Retinal pigment epithelial cell (primary cell): ENCODE measurements around the gene PCA3.

Experiments used
- DNase-seq: peaks from one replicate; pipeline ENCODE4 v3.0.0-alpha.2; 2010; ENCODE audit warnings: low read depth
- H3K4me3 ChIP-seq: 2 replicates; pipeline ENCODE4 v1.5.1; 2011; ENCODE audit warnings: mild to moderate bottlenecking, low read length, control low read depth, moderate library complexity
- TF ChIP-seq, protein P1 (sequence below): conservative IDR thresholded peaks from 2 replicates; pipeline ENCODE4 v1.5.1; 2011; ENCODE audit warnings: low read depth, low read length, control low read depth, inconsistent platforms

Gene PCA3

DNA sequence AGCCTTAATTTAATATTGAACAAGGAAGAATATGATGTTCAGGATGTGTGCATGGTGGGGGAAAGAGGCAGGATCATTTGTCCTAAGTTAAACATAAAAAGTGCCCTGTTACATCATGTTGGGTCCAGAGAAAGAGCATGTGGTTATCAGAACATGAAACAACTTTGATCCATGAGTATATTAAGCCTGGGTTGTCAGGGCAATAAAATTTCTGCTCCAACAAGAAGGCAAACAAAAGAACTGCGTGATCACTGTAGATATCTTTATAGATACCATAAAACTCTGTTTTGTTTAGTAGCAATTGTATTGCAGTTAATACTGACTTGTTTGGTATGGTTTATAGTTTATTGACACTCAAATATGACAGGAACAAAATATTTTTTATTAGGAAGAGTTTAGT lies 35.2 kb downstream of the PCA3 start:
- H3K4me3 ChIP-seq: no peak overlapping the region
- TF ChIP-seq, protein P1, sequence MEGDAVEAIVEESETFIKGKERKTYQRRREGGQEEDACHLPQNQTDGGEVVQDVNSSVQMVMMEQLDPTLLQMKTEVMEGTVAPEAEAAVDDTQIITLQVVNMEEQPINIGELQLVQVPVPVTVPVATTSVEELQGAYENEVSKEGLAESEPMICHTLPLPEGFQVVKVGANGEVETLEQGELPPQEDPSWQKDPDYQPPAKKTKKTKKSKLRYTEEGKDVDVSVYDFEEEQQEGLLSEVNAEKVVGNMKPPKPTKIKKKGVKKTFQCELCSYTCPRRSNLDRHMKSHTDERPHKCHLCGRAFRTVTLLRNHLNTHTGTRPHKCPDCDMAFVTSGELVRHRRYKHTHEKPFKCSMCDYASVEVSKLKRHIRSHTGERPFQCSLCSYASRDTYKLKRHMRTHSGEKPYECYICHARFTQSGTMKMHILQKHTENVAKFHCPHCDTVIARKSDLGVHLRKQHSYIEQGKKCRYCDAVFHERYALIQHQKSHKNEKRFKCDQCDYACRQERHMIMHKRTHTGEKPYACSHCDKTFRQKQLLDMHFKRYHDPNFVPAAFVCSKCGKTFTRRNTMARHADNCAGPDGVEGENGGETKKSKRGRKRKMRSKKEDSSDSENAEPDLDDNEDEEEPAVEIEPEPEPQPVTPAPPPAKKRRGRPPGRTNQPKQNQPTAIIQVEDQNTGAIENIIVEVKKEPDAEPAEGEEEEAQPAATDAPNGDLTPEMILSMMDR: no peak
- no peak for DNase-seq

DNA sequence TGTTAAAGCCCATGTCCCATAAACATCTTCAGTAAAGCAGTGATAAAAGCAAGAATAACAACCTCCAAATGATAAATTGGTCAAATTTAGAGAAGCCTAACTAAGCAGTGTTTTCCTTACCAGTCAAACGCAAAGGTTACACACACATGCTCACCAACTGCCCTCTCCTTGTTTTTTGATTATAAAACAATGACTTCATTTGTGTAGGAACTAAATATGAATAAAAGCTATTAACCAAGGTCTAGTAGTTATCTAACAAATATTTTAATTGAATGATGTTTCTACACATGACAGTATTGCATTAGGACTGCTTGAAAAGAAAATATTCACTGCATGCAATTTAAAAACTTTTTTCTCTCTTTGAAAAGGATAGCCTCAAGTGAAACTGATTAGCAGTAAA lies 36.7 kb downstream of the PCA3 start:
- H3K4me3 ChIP-seq: no peak overlapping the region
- no peak for DNase-seq
- TF ChIP-seq, protein P1: no peak

DNA sequence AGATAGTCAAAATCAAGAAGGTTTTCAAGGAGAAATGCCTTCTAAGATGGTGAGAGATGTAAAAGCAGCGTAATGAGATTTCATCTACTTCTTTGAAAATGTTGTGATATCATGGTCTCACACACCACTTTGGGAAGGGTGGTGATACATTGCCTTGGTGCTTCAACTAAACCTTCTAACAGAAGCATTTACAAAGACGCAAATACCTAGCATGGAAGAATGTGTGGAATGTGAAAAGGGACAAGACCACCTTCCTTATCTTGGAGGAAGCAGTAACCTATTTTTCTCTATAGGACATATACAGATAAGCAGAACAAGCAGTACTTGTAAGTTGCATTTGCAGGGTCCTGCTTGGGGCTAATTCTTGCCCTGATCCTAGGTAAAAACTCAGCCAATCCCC lies 38.8 kb downstream of the PCA3 start:
- DNase-seq: no peak
- no peak overlapping the region for H3K4me3 ChIP-seq
- TF ChIP-seq, protein P1: no peak

DNA sequence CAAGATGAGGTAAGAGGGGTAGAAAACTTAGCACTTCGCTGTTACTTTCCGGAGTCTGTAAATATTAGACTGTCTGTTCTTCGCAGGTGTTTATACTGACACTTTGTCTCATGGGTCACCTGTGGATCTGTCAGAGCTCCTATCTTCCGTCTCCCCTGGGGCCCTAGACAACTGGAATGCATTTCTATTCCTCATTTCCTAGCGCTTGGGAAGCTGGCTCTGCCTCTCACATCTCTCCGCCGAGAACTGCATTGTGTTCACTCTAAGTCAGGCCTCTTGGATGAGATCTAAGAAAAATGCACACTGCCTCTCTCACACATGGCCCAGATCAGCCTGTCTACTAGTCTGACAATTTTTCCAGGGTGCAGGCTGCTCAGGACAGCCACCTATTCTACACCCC lies 39.5 kb downstream of the PCA3 start:
- TF ChIP-seq, protein P1: no peak
- no peak overlapping the region for H3K4me3 ChIP-seq
- DNase-seq: no peak

DNA sequence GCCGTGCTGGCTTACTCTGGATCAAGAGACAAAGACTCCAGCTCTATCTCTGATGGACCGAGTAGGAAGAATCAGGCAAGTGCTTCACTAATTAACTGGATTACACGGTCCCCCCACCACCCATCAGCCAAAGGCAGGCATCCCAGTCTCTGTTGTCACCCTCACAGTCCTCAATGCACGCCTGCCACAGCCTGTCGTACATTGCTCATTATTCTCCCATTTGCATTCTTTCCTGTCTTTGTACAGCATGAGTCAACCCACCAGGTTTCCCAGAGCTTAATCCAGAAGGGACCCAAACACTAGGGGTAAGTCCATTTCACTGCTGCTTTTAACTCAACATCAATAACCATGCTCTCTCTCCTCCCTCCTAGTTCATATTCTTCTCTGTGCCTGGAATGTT lies 44.4 kb downstream of the PCA3 start:
- no peak overlapping the region for H3K4me3 ChIP-seq
- TF ChIP-seq, protein P1: no peak
- DNase-seq: no peak

DNA sequence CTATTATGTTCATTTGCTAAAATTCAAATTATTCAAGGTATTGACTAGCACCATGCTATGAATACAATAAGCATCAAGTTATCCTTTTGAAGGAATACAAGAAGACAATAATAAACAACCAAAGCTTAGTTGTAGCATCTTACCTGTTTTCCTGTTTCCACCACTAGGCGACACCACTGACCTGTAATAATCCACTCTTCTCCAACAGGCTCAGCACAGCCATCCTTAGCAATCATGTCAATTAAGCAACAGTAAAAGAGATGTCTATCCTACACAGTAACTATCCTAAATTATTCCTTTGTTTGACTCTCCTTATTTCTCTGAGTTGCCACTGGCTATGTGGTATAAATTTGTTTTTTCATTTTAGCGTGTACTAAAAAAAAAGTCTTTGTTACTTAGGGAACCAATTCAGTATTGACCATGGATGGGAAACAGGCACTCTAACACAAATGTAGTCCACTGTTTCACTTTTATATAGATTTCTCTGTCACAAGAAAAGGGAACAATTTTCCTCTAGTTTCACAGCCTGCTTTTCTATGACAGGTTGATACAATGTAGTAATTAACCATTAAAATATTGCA lies 46.2 kb downstream of the PCA3 start:
- TF ChIP-seq, protein P1: peak; percentile 86
- H3K4me3 ChIP-seq: no peak overlapping the region
- DNase-seq: no peak

DNA sequence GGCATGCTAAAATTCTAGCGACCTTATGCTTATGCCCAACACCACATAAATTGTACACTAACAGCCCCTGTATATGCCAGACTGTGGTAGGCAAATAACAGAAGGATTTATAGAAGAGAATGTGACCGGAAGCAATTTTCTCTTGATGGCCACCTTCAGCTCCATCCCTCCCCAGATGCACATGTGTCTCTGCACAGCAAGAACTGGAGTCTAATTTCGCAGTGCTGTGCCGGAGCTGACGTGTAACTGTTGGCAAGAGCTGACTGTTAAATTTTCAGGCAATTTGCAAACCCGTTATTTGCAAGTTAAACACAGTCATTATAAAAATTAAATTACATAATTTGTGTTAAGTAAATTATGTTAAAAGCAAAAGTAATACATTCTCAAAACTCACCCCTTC lies 48.4 kb downstream of the PCA3 start:
- DNase-seq: no peak
- TF ChIP-seq, protein P1: no peak
- no peak overlapping the region for H3K4me3 ChIP-seq
